Epithelial cell of umbilical artery (primary cell): ENCODE results near the gene ASB1. TPM values are rescaled to one million over a fixed set of nuclear protein-coding genes. Genes with fewer than 3 reads are reported as not detected.

Experiments
- total RNA-seq: library from RNA; depleted of rRNA; stranded (reverse); fragments of >200 nt; gene quantifications from 2 replicates; pipeline ENCODE4 v1.2.3, GENCODE V29; 2014

The ASB1 gene, protein sequence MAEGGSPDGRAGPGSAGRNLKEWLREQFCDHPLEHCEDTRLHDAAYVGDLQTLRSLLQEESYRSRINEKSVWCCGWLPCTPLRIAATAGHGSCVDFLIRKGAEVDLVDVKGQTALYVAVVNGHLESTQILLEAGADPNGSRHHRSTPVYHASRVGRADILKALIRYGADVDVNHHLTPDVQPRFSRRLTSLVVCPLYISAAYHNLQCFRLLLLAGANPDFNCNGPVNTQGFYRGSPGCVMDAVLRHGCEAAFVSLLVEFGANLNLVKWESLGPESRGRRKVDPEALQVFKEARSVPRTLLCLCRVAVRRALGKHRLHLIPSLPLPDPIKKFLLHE
- total RNA-seq: 9.4 and 9.7 TPM in 2 replicates

DNA sequence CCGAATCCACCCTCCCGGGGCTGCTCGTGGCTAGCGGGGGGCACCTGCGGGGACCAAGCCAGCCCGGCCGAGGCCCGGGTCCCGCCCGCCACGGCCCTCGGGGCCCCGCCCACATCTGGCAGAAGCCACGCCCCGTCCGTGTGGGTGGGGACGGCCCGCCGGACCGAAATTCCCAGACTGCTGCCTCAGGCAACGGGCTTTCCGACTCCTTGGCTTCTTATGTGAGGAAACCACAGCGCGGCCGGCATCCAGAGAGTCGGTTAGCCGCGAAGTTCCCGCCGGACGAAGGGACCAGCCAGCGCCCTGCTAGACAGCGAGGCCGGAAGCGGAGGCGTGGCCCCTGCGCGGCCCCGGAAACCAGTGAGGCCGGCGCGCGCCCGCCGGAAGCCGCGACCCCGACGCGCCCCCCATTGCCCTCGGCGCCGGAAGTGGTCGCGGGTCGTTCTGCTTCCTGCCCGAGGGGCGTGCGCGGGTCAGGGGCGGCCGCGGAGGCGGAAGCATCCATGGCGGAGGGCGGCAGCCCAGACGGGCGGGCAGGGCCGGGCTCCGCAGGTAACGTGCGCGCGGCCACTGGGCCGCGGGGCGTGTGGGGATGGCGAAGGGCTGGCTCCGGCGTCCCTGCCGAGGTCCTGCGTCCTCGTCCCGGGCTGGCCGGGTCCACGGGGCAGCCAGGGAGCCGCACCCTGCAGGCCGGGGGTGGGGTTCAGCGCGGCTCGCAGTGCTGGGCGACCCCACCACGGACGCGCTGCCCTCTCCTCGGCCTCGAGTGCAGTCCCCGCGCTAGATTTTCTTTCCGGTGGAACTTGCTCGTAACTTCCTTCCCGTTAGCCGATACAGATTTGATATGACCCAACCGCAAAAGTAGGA, at the start of gene ASB1:
Gene ASB1 (plus strand): TSS at position 360 of the 867 bp plus-strand sequence. CDS start 144 bp downstream, at position 504.

Other genes with a start within 250 kb of the ASB1 start
- gene ILKAP, start 223.2 kb upstream of the ASB1 start, total RNA-seq: 17.5 and 22.5 TPM in 2 replicates
- 5.9 and 8.8 TPM in 2 replicates for gene HES6, start 186.9 kb upstream of the ASB1 start, total RNA-seq
- 0.61 and 0.65 TPM in 2 replicates for gene PER2, start 138.3 kb upstream of the ASB1 start, total RNA-seq
- 6.8 and 8.8 TPM in 2 replicates for gene TRAF3IP1, start 106.4 kb upstream of the ASB1 start, total RNA-seq